Vagina (tissue), 2 donors: Measurements from ENCODE around the gene VPS37C.

Source experiments
- CTCF ChIP-seq, 3 experiments: fragments of 450-650 bp in 2 of 3; fragments of 200-600 bp in 1 of 3; sonication (generic) in 1 of 3; IDR thresholded peaks; one replicate each; pipeline ENCODE4 v1.5.1; 2017 to 2019; ENCODE audit warnings: antibody characterized with exemption in 3 of 3, mild to moderate bottlenecking in 2 of 3, moderate library complexity in 2 of 3
- POLR2AphosphoS5 ChIP-seq, 2 donors: sonication (generic); formaldehyde crosslinking; IDR thresholded peaks; one replicate each; pipeline ENCODE4 v1.9.0; 2017; ENCODE audit warnings: antibody characterized with exemption in 2 of 2, mild to moderate bottlenecking in 2 of 2, low read depth in 1 of 2; ENCODE audit not compliant: insufficient read depth in 1 of 2

GRCh38 chr11:61147791-61148620 is 13.2 kb downstream of the VPS37C start:
- no peak for TF ChIP-seq POLR2AphosphoS5 (IDR thresholded peaks at IDR 0.05; ENCODE audit: insufficient read depth in 1 of 2, low read depth in 1 of 2)
- no peak for TF ChIP-seq CTCF (IDR thresholded peaks at IDR 0.05)
